ENCODE results near the gene BEST4. TPM values are rescaled to one million over a fixed set of nuclear protein-coding genes. Genes with fewer than 3 reads are reported as not detected.

BEST4 gene
- total RNA-seq, 1 experiment from 2014 or later, result 0.35 TPM

DNA sequence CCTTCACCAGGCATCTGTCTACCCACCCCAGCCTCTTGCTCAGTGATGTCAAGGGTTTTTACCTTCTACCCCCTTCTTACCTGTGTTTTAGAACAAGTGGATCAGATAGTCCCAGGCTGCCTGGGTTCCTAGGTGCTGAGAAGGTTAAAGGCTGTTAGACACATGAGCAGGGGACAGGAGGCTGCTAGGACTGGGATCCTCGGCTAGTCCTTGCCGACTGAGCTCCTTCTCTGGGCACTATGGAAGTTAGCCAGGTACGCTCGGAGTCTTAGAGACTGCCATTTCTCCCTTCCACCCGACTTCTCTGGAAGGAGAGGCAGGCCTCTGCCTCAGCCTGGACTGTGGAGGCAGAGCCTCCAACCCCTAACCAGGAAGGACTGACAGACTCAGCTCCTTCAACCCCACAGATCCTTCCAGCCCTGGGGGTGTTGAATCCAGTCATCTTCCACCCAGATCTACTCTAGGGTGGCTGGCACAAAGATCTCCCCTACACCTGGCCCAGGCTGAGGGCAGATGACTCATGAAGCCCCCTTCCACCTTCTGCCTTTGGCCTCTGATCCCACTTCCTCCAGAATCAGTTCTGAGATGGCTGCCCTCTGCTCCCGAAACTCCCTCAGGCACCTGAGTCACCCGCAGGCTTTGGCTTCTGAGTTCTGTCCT, 18.9 kb upstream of the BEST4 start, which contains the start of gene DYNLT4:
TSS of gene DYNLT4 (minus strand) at position 648 of the 660 bp plus-strand sequence. CDS start 683 bp downstream, outside the sequence.
- Mint-ChIP-seq H3K9me3 (ENCODE audit: unreplicated experiment) (no peaks in the 10 kb centered on the region), H3K27ac (ENCODE audit: low read depth, unreplicated experiment) (peak within 1 kb of the TSS; percentile 100), H3K4me3 (ENCODE audit: unreplicated experiment) (peak within 1 kb of the TSS; percentile 52), H3K4me1 (ENCODE audit: insufficient read depth, unreplicated experiment) (peaks cover 49% of the 10 kb centered on the region), H3K36me3 (ENCODE audit: insufficient read depth, unreplicated experiment) (peaks cover 80% of the 10 kb centered on the region), H3K27me3 (ENCODE audit: insufficient read depth, unreplicated experiment) (no peaks in the 10 kb centered on the region)
- CTCF ChIA-PET, result interaction anchor here (0.6 kb wide), 2 partner anchors 214 to 302 kb away, joined by 3 read pairs; no protein-coding TSS in a partner anchor
- BruUV-seq (replicated peaks), result TSS peak; percentile 89
- TF ChIP-seq, protein P1, sequence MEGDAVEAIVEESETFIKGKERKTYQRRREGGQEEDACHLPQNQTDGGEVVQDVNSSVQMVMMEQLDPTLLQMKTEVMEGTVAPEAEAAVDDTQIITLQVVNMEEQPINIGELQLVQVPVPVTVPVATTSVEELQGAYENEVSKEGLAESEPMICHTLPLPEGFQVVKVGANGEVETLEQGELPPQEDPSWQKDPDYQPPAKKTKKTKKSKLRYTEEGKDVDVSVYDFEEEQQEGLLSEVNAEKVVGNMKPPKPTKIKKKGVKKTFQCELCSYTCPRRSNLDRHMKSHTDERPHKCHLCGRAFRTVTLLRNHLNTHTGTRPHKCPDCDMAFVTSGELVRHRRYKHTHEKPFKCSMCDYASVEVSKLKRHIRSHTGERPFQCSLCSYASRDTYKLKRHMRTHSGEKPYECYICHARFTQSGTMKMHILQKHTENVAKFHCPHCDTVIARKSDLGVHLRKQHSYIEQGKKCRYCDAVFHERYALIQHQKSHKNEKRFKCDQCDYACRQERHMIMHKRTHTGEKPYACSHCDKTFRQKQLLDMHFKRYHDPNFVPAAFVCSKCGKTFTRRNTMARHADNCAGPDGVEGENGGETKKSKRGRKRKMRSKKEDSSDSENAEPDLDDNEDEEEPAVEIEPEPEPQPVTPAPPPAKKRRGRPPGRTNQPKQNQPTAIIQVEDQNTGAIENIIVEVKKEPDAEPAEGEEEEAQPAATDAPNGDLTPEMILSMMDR (IDR thresholded peaks at IDR 0.05; ENCODE audit: unreplicated experiment), result no peak
- intact Hi-C loops (cut with micrococcal nuclease), result loop anchor here (1.0 to 2.0 kb wide), 3 partner anchors 12 to 76 kb away; partner anchors contain the start of genes RNU5D-1 and RPS8
- POLR2A ChIA-PET, result interaction anchor here (0.6 to 4.3 kb wide), 12 partner anchors 10 to 205 kb away, joined by 3 to 79 read pairs (median 4); partner anchors contain the start of genes EIF2B3, HECTD3, RNU5D-1 and RPS8
- DNase-seq (ENCODE audit: unreplicated experiment), result no peak

DNA sequence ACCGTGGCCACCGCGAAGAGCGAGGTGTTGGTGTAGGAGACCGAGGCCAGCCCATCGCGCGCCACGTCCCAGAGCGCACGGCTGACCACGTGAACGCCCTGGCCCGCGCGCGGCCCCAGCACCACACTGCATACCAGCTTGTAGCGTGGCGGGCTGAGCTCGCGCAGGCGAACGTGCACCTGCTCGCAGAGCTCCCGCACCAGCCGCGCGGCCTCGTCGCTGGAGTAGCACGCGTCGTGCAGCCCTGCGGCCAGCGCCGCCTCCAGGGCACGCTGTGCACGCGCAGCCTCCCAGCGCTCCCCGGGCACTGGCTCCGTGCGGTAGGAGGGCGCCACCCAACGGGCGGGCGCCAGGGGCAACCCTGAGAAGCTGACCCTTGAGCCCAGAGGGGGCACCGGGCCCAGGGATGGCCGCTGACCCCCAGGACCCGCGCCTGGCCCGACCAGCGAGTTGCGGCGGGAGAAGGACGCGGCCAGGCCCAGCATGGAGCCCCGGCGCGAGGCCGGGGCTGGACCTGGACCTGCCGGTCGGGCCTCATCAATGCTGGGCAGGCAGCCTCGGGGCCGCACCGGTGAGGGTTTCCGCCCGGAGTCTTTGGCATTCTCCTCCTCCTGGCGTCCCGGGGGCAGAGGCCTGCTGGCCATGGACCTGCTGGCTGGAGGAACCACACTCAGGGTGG, 18.2 kb upstream of the BEST4 start:
- H3K4me1 Mint-ChIP-seq (ENCODE audit: insufficient read depth, unreplicated experiment), result peaks cover 45% of the 10 kb centered on the region

DNA sequence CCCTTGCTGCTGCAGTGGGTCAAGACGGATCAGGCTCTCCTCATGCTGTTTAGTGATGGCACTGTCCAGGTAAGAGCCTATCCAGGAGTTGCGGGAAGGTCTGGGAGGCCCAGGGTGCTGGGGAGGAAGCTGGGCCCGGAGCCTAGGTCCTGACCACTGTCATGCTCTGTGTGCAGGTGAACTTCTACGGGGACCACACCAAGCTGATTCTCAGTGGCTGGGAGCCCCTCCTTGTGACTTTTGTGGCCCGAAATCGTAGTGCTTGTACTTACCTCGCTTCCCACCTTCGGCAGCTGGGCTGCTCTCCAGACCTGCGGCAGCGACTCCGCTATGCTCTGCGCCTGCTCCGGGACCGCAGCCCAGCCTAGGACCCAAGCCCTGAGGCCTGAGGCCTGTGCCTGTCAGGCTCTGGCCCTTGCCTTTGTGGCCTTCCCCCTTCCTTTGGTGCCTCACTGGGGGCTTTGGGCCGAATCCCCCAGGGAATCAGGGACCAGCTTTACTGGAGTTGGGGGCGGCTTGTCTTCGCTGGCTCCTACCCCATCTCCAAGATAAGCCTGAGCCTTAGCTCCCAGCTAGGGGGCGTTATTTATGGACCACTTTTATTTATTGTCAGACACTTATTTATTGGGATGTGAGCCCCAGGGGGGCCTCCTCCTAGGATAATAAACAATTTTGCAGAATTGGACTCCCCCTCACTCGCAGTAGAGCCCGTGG, 17.5 kb upstream of the BEST4 start:
- no peak overlapping the region for H3K4me3 Mint-ChIP-seq (ENCODE audit: unreplicated experiment)
- no peaks in the 10 kb centered on the region for H3K9me3 Mint-ChIP-seq (ENCODE audit: unreplicated experiment)
- H3K36me3 Mint-ChIP-seq (ENCODE audit: insufficient read depth, unreplicated experiment), result peaks cover 77% of the 10 kb centered on the region
- intact Hi-C loops (cut with micrococcal nuclease), result loop anchor here (2.0 kb wide), 2 partner anchors 31 to 75 kb away; partner anchors contain the start of genes RNU5D-1 and RPS8
- TF ChIP-seq, protein P1 (IDR thresholded peaks at IDR 0.05; ENCODE audit: unreplicated experiment), result no peak
- H3K27me3 Mint-ChIP-seq (ENCODE audit: insufficient read depth, unreplicated experiment), result no peaks in the 10 kb centered on the region
- peaks cover 44% of the 10 kb centered on the region for H3K4me1 Mint-ChIP-seq (ENCODE audit: insufficient read depth, unreplicated experiment)
- no peak for DNase-seq (ENCODE audit: unreplicated experiment)
- H3K27ac Mint-ChIP-seq (ENCODE audit: low read depth, unreplicated experiment), result peak overlapping the region; percentile 49
- no TSS peak for BruUV-seq (replicated peaks)
- POLR2A ChIA-PET, result interaction anchor here (0.7 to 3.9 kb wide), 4 partner anchors 12 to 1378 kb away, joined by 3 to 19 read pairs (median 4); partner anchors contain the start of gene RNU5D-1
- CTCF ChIA-PET, result no interaction called here

More for the DNA sequence above, 18.2 kb upstream of the BEST4 start:
- Mint-ChIP-seq H3K27me3 (ENCODE audit: insufficient read depth, unreplicated experiment) (no peaks in the 10 kb centered on the region), H3K4me3 (ENCODE audit: unreplicated experiment) (no peak overlapping the region), H3K27ac (ENCODE audit: low read depth, unreplicated experiment) (peak overlapping the region; percentile 100), H3K9me3 (ENCODE audit: unreplicated experiment) (no peaks in the 10 kb centered on the region), H3K36me3 (ENCODE audit: insufficient read depth, unreplicated experiment) (peaks cover 81% of the 10 kb centered on the region)
- ChIA-PET CTCF (interaction anchor here (0.6 kb wide), 1 partner anchor 301 kb away, joined by 3 read pairs; no protein-coding TSS in a partner anchor), POLR2A (interaction anchor here (0.6 to 4.3 kb wide), 11 partner anchors 9 to 206 kb away, joined by 3 to 79 read pairs (median 4); partner anchors contain the start of genes EIF2B3, HECTD3, RNU5D-1 and RPS8)
- intact Hi-C loops (cut with micrococcal nuclease), result loop anchor here (2.0 kb wide), 2 partner anchors 31 to 75 kb away; partner anchors contain the start of genes RNU5D-1 and RPS8
- no peak for DNase-seq (ENCODE audit: unreplicated experiment)
- BruUV-seq (replicated peaks), result no TSS peak
- TF ChIP-seq, protein P1 (IDR thresholded peaks at IDR 0.05; ENCODE audit: unreplicated experiment), result no peak
